H1 (cell line): ENCODE data around the gene SLC44A5. TPM values are rescaled to one million over a fixed set of nuclear protein-coding genes. Genes with fewer than 3 reads are reported as not detected.

Experiments
- CTCF ChIA-PET: fragments of 300-600 bp; sonication (Branson Sonifier 250); formaldehyde crosslinking; loops from one replicate; lab custom pipeline; 2021; ENCODE audit not compliant: partially characterized antibody; lab: Charles Lee
- POLR2A ChIA-PET: fragments of 300-600 bp; sonication (Branson Sonifier 250); formaldehyde crosslinking; loops from one replicate; lab custom pipeline; 2021; ENCODE audit warnings: inconsistent platforms; ENCODE audit not compliant: partially characterized antibody; lab: Charles Lee
- DNase-seq, 2 experiments: peaks; one replicate each; pipeline versions ENCODE4 v3.0.0 to v3.0.0-alpha.2; 2010 to 2022; ENCODE audit warnings: low spot score in 2 of 2, low read depth in 1 of 2, mixed read lengths in 1 of 2
- FAIRE-seq: peaks from 2 replicates; lab custom pipeline; 2011; peaks lifted over from hg19 to GRCh38; lab: Jason Lieb, UNC
- H2AFZ ChIP-seq: 2 replicates; pipeline ENCODE4 v1.8.1; 2012; ENCODE audit warnings: low read length, inconsistent platforms
- H2AK5ac ChIP-seq: 2 replicates; pipeline ENCODE4 v1.6.1; 2013; ENCODE audit warnings: low read depth, low read length
- H2BK120ac ChIP-seq: replicated peaks from 2 replicates; pipeline ENCODE3; 2013; ENCODE audit warnings: low read depth, low read length, inconsistent platforms
- H2BK12ac ChIP-seq: 2 replicates; pipeline ENCODE4 v1.6.1; 2013; ENCODE audit warnings: low read depth, low read length
- H2BK15ac ChIP-seq: 2 replicates; pipeline ENCODE4 v1.6.1; 2013; ENCODE audit warnings: low read length
- H2BK20ac ChIP-seq: 2 replicates; pipeline ENCODE4 v1.6.1; 2013; ENCODE audit warnings: low read length
- H2BK5ac ChIP-seq: 2 replicates; pipeline ENCODE4 v1.6.1; 2013; ENCODE audit warnings: low read depth, low read length
- H3K14ac ChIP-seq: 2 replicates; pipeline ENCODE4 v1.6.1; 2013; ENCODE audit warnings: inconsistent platforms; ENCODE audit not compliant: insufficient read length
- H3K18ac ChIP-seq: 2 replicates; pipeline ENCODE4 v1.6.1; 2013; ENCODE audit warnings: low read length; ENCODE audit errors: extremely low read depth
- H3K23ac ChIP-seq: 2 replicates; pipeline ENCODE4 v1.6.1; 2013; ENCODE audit warnings: inconsistent platforms; ENCODE audit not compliant: insufficient read length
- H3K23me2 ChIP-seq: 2 replicates; pipeline ENCODE4 v1.6.1; 2013; ENCODE audit warnings: low read depth, low read length
- H3K27ac ChIP-seq: 2 replicates; pipeline ENCODE4 v1.6.1; 2011; ENCODE audit warnings: low read depth, low read length, inconsistent platforms
- H3K27me3 ChIP-seq, 4 experiments: replicated peaks in 1 of 4; 1 replicate in 1 of 4; 2 replicates in 3 of 4; pipeline versions ENCODE4 v1.6.1 to v1.8.1; 2011 to 2013; ENCODE audit warnings: low read length in 3 of 4, mild to moderate bottlenecking in 3 of 4, inconsistent platforms in 2 of 4, mixed read lengths in 2 of 4, moderate library complexity in 1 of 4; ENCODE audit not compliant: control insufficient read depth in 3 of 4, insufficient read depth in 3 of 4; ENCODE audit errors: extremely low read depth in 1 of 4
- H3K36me3 ChIP-seq, 4 experiments: 2 replicates each; pipeline versions ENCODE4 v1.6.1 to v1.8.1; 2011 to 2013; ENCODE audit warnings: mild to moderate bottlenecking in 4 of 4, low read length in 3 of 4, moderate library complexity in 2 of 4, control low read depth in 1 of 4, inconsistent platforms in 1 of 4; ENCODE audit not compliant: insufficient read depth in 4 of 4, control insufficient read depth in 2 of 4
- H3K4ac ChIP-seq: replicated peaks from 2 replicates; pipeline ENCODE3; 2013; ENCODE audit warnings: low read length, low read depth, mixed read lengths, inconsistent platforms; ENCODE audit not compliant: insufficient read length
- H3K4me1 ChIP-seq, 4 experiments: replicated peaks in 1 of 4; 1 replicate in 1 of 4; 2 replicates in 3 of 4; pipeline versions ENCODE4 v1.6.1 to v1.8.1; 2011 to 2013; ENCODE audit warnings: low read length in 3 of 4, inconsistent platforms in 2 of 4, mixed read lengths in 1 of 4; ENCODE audit not compliant: insufficient read depth in 4 of 4, control insufficient read depth in 3 of 4
- H3K4me2 ChIP-seq, 2 experiments: 2 replicates each; pipeline versions ENCODE4 v1.6.1 to v1.8.1; 2011 to 2013; ENCODE audit warnings: low read depth in 2 of 2, low read length in 2 of 2, control low read depth in 1 of 2, inconsistent platforms in 1 of 2, mild to moderate bottlenecking in 1 of 2; ENCODE audit not compliant: insufficient read depth in 1 of 2
- H3K4me3 ChIP-seq, 4 experiments: fragments of 200-600, 300-600 bp in 1 of 4; sonication (generic), shearing (Covaris generic), sonication (Bioruptor Twin) in 1 of 4; 2 replicates each; pipeline versions ENCODE4 v1.5.1 to v1.8.1; 2011 to 2016; ENCODE audit warnings: low read length in 4 of 4, low read depth in 3 of 4, control low read depth in 2 of 4, inconsistent platforms in 2 of 4, mild to moderate bottlenecking in 2 of 4, mixed read lengths in 1 of 4, moderate library complexity in 1 of 4; ENCODE audit not compliant: insufficient read depth in 2 of 4; ENCODE audit errors: extremely low read depth in 1 of 4
- H3K56ac ChIP-seq: replicated peaks from 2 replicates; pipeline ENCODE3; 2013; ENCODE audit warnings: low read depth, mild to moderate bottlenecking, mixed read lengths, low read length, inconsistent platforms; ENCODE audit not compliant: insufficient read length
- H3K79me1 ChIP-seq: 2 replicates; pipeline ENCODE4 v1.6.1; 2013; ENCODE audit warnings: low read depth, low read length, control low read depth
- H3K79me2 ChIP-seq, 2 experiments: 2 replicates each; pipeline versions ENCODE4 v1.6.1 to v1.8.1; 2012 to 2013; ENCODE audit warnings: low read length in 2 of 2, mild to moderate bottlenecking in 2 of 2, inconsistent platforms in 1 of 2; ENCODE audit not compliant: insufficient read depth in 2 of 2, control insufficient read depth in 1 of 2
- H3K9ac ChIP-seq, 4 experiments: replicated peaks in 1 of 4; 1 replicate in 1 of 4; 2 replicates in 3 of 4; pipeline versions ENCODE4 v1.6.1 to v1.8.1; 2011 to 2013; ENCODE audit warnings: low read depth in 3 of 4, low read length in 3 of 4, control low read depth in 2 of 4, mild to moderate bottlenecking in 2 of 4, moderate library complexity in 2 of 4, inconsistent platforms in 1 of 4; ENCODE audit errors: extremely low read depth in 1 of 4
- H3K9me3 ChIP-seq, 2 experiments: 2 replicates each; pipeline versions ENCODE4 v1.6.1 to v1.8.1; 2012 to 2013; ENCODE audit warnings: mild to moderate bottlenecking in 2 of 2, moderate library complexity in 2 of 2, control low read depth in 1 of 2, inconsistent platforms in 1 of 2, low read depth in 1 of 2, low read length in 1 of 2, mixed read lengths in 1 of 2; ENCODE audit not compliant: insufficient read depth in 2 of 2
- H4K20me1 ChIP-seq, 2 experiments: replicated peaks in 1 of 2; 2 replicates each; pipeline versions ENCODE3 to v1.8.1; 2011 to 2013; ENCODE audit warnings: inconsistent platforms in 2 of 2, low read length in 2 of 2, mild to moderate bottlenecking in 1 of 2; ENCODE audit not compliant: insufficient read depth in 2 of 2, control insufficient read depth in 1 of 2
- H4K5ac ChIP-seq: 2 replicates; pipeline ENCODE4 v1.6.1; 2013; ENCODE audit warnings: low read length, low read depth, mixed read lengths, inconsistent platforms; ENCODE audit not compliant: insufficient read length
- H4K8ac ChIP-seq: 2 replicates; pipeline ENCODE4 v1.8.0; 2013; ENCODE audit warnings: mild to moderate bottlenecking, moderate library complexity, low read length, inconsistent platforms; ENCODE audit not compliant: insufficient read depth; ENCODE audit errors: extremely low read depth
- H4K91ac ChIP-seq: replicated peaks from 2 replicates; pipeline ENCODE3; 2013; ENCODE audit warnings: low read length, mixed read lengths, inconsistent platforms; ENCODE audit not compliant: insufficient read length
- CHD7 ChIP-seq: fragments of 300-600 bp; sonication (generic); IDR thresholded peaks from 2 replicates; pipeline ENCODE4 v1.7.1; 2012; ENCODE audit warnings: low read length, moderate library complexity, mild to moderate bottlenecking, inconsistent platforms; ENCODE audit not compliant: insufficient replicate concordance
- WGBS, 2 experiments: shearing (Covaris generic) in 1 of 2; methylation state at CpG; one replicate each; pipeline versions ENCODE4 v1.1.6 to v1.1.7; 2013 to 2015; ENCODE audit warnings: low lambda C conversion rate in 2 of 2, mixed read lengths in 2 of 2, inconsistent platforms in 1 of 2, low coverage in 1 of 2, missing lambda C conversion rate in 1 of 2; ENCODE audit not compliant: insufficient replicate concordance in 2 of 2, insufficient coverage in 1 of 2, insufficient read length in 1 of 2; ENCODE audit errors: extremely low coverage in 1 of 2, missing lambda C conversion rate in 1 of 2; 5-methylcytosine and 5-hydroxymethylcytosine counted together
- polyA plus RNA-seq, 7 experiments: library from polyadenylated mRNA; depleted of rRNA in 3 of 7; stranded (reverse) in 5 of 7; unstranded in 2 of 7; fragments of >200 nt in 5 of 7; fragments of 200-250 nt in 2 of 7; gene quantifications; 1 replicate in 5 of 7; 2 replicates in 1 of 7; 4 replicates in 1 of 7; pipeline versions ENCODE4 v1.2.1 to v1.2.3, GENCODE V29; 2011 to 2013; ENCODE audit warnings: missing spikeins in 2 of 7, mixed read lengths in 2 of 7
- total RNA-seq: library from RNA; stranded (reverse); fragmentation: NEBNext Ultra II Directional; extraction: Animal tissue kit (Norgen Biotek cat#: 25700); gene quantifications from 2 replicates; pipeline ENCODE4 v1.2.1, GENCODE V29; 2021

The SLC44A5 gene
- total and polyA plus RNA-seq, 2 of the 8 experiments (the other 6 are each of a cell fraction or from before 2014, with no cell fraction given) = 1.8 to 3.3 TPM

- Histone ChIP-seq H3K23ac (no peak overlapping the region), H2BK15ac (no peak overlapping the region), H3K23me2 (no peaks in the 10 kb centered on the region), H3K18ac (no peak overlapping the region), H4K20me1 (no peaks in the 10 kb centered on the region), H3K4me2 (no peak overlapping the region), H4K91ac (no peak overlapping the region), H3K79me1 (no peaks in the 10 kb centered on the region), H4K5ac (no peak overlapping the region), H3K4ac (no peak overlapping the region), H3K4me3 (no peak overlapping the region), H3K9me3 (no peaks in the 10 kb centered on the region), H2BK12ac (no peak overlapping the region), H3K4me1 (no peaks in the 10 kb centered on the region), H2AFZ (no peak overlapping the region), H3K56ac (no peak overlapping the region), H3K9ac (no peak overlapping the region), H2AK5ac (no peak overlapping the region), H4K8ac (no peak overlapping the region), H2BK5ac (no peak overlapping the region), H3K36me3 (no peaks in the 10 kb centered on the region), H3K27me3 (no peaks in the 10 kb centered on the region), H3K14ac (no peak overlapping the region), H2BK20ac (no peak overlapping the region), H3K27ac (no peak overlapping the region), H3K79me2 (no peaks in the 10 kb centered on the region), H2BK120ac (no peak overlapping the region)
- FAIRE-seq (no peak), DNase-seq (no peak)
- WGBS, 2 experiments = 100% methylated on average over 1 of the region's 1 CpG; no CpG with 5 or more reads in 1 of the 2 experiments
- ChIA-PET CTCF (no interaction called here), POLR2A (no interaction called here)
- TF ChIP-seq CHD7 = no peak
These were observed 56.0 kb downstream of the SLC44A5 start for GRCh38 chr1:75554870-75555269.
